ENCODE data around the gene STX19.
A peak's percentile ranks its signal among the peaks of the same experiment; 100 is the strongest.
"Not testable (repeated sequence)": the region's sequence is repeated elsewhere in the genome, so short reads cannot be mapped to it uniquely, and the experiment has no call there.

STX19 gene, protein sequence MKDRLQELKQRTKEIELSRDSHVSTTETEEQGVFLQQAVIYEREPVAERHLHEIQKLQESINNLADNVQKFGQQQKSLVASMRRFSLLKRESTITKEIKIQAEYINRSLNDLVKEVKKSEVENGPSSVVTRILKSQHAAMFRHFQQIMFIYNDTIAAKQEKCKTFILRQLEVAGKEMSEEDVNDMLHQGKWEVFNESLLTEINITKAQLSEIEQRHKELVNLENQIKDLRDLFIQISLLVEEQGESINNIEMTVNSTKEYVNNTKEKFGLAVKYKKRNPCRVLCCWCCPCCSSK

GRCh38 chr3:94028093-94028837 lies at the start of gene STX19:
TSS of gene STX19 (minus strand) at chr3:94028597. CDS start at chr3:94015269, 13,328 bp downstream.
- no peak for DNase-seq (ENCODE audit: low read depth, low spot score)

DNA sequence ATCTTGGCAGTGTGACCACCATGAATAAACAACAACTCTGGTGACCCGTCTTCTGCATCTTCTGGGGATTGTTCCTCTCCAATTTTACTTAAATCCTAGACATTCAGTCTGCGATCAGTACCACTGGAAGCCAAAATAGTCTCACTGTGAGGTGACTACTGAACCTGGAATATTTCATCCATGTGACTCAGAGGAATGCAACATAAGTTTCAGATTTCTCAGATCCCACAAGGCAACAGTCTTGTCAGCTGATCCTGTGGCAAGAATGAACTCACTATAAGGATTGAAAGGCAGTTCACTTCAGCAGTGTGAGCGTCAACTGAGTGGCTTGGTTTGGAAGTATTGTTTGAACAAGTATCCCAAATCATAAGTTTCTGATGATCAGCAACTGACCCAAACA lies 47.7 kb upstream of the STX19 start:
- DNase-seq (ENCODE audit: low read depth, low spot score): peak; percentile 64

- no peak for DNase-seq (ENCODE audit: low read depth, low spot score)
Observed at GRCh38 chr3:94071713-94072284, 43.4 kb upstream of the STX19 start.

DNA sequence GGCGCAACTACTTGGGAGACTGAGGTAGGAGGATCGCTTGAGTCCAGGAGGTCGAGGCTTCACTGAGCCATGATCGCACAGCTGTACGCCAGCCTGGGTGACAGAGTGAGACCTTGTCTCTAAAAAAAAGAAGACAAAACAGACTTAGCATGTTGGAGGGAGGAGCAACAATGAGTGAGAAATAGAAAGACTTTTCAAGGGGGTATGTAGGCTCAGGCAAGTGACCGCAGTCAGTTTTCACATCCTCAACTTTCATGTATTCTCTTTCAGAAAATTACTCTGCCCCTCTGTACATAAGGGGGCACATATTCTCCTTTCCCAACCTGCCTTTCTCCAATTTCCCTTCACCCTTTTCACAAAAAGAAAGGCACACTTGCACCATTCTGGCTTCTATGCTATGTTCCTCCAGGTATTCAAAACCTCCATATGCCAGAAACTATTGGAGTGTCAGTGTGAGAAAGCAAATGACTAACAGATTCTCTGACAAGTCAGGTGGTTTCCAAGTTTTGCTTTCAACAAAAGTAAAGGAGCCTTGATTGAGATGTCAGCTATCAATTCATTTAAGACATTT lies 42.0 kb upstream of the STX19 start:
- no peak for DNase-seq (ENCODE audit: low read depth, low spot score)

- DNase-seq (ENCODE audit: low read depth, low spot score): peak; percentile 15
Observed at GRCh38 chr3:94069194-94069813, 40.9 kb upstream of the STX19 start.

GRCh38 chr3:94066506-94067500 lies 38.4 kb upstream of the STX19 start:
- DNase-seq (ENCODE audit: low read depth, low spot score): no peak

DNA sequence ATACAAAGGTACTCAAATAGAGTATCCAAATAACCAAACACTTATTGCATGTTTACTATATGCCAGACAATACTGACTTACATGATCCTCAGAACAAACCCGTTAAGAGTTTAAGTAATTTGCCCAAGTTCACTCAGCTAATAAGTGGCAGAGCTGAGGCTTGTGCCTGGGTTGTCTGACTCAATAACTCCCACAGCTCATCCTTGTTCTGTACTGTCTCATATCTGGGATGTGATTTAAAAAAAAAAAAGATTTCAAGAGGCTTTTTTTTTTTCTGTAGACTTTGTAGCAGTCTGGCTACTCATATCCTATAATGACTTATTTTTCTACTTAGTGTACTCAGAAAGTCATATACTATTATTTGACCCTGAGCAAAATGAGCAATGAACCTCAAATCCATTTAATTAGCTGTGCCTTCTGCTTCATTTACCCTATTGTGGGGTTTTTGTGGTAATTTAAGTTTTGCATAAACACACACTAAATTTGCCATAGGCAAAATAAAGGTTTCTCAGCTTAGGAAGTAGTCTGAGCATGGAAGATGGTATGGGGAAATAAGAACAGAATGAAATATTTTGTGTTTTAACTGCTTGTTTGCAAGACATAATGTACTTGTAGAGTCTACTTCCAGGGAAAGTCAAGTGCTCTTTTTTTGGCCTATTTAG lies 37.6 kb upstream of the STX19 start:
- DNase-seq (ENCODE audit: low read depth, low spot score): no peak

GRCh38 chr3:94065122-94065521 lies 36.7 kb upstream of the STX19 start:
- DNase-seq (ENCODE audit: low read depth, low spot score): no peak

DNA sequence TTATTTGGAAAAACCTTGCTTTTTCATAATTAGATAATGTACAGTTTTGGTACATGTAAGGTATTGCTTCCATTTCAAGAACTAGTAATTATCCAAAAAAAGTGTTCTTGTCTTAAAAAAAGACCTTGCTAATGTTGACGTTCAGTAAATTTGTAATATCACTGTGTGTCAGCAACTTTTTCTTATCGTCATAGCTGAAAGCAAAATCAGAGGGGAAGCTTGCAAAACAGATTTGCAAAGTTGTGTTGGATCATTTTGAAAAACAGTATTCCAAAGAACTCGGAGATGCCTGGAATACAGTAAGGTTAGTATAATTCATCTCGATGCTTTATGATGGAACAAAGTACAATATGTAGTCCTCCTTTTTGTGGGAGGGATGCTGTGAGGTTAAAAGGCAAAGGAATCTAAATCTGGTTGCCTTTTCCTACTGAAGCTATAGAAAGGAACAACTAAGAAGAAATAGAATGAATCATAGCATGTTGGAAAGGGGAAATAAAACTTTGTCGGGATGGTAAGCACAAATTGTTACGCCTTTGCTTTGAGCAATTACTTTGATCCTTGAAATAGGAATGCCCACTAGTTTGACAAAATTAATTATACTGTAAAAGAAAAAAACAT lies 36.0 kb upstream of the STX19 start:
- DNase-seq (ENCODE audit: low read depth, low spot score): no peak

DNA sequence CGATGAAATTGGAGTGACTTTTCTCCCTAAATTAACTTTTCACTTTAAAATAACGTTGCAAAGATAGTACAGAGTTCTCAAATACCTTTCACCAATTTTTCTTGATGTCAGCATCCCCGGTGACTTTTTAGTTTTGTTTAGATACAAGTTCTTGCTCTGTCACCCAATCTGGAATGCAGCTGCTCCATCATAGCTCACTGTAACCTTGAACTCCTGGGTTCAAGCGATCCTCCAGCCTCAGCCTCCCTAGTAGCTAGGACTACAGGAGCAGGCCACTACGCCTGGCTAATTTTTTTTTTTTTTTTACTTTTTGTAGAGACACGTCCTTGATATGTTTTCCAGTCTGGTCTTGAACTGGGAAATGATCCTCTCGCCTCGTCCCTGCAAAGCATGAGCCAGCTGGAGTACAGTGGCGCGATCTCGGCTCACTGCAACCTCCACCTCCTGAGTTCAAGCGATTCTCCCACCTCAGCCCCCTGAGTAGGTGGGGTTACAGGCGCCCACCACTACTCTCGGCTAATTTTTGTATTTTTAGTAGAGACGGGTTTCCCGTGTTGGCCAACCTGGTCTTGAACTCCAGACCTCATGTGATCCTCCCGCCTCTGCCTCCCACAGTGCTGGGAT lies 35.2 kb upstream of the STX19 start:
- DNase-seq (ENCODE audit: low read depth, low spot score): no peak

- DNase-seq (ENCODE audit: low read depth, low spot score): peak; percentile 98
Observed at GRCh38 chr3:94062513-94063404, 34.4 kb upstream of the STX19 start, which contains the start of the genes DHFR2 and NSUN3. TSS of gene DHFR2 (minus strand) at chr3:94062916. CDS start at chr3:94061511, 1,405 bp downstream. TSS of gene NSUN3 (plus strand) at chr3:94063061. CDS start at chr3:94063127, 66 bp downstream.

GRCh38 chr3:94061297-94061696 lies 32.9 kb upstream of the STX19 start:
- no peak for DNase-seq (ENCODE audit: low read depth, low spot score)

DNA sequence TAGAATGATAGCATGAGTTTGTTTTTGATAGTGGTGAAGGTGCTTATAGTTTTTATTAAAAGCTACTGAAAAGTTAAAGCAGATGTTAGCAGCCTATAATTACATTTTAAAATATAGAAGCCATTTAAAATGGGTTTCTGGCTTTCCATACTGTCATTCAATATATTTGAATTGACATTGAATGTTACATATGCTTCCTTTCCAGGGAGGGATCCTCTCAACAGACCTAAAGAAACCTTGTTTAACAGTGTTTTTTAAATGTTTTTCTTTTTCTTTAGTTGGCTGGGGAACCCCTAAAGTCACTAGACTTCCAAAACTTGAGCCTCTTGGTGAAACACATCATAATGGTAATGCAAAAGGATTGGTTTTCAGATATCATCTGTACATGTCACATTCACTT lies 22.1 kb upstream of the STX19 start:
- DNase-seq (ENCODE audit: low read depth, low spot score): no peak

DNA sequence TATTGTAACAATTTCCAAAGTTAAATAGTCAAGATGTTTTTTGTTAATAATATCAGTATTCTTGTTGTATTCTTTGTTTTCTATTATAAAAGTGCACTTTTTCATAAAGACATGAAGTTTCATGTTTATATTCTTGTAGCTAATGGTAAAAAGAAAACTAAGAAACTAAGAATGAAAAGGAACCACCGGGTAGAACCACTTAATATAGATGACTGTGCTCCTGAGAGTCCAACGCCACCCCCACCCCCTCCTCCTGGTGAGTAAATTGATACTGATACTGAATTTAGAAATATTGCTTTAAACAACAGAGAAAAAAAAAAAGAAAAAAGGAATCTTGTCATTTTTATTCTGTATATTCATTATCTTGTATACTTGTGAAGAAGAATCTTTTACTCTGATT lies 20.9 kb upstream of the STX19 start:
- DNase-seq (ENCODE audit: low read depth, low spot score): no peak

DNA sequence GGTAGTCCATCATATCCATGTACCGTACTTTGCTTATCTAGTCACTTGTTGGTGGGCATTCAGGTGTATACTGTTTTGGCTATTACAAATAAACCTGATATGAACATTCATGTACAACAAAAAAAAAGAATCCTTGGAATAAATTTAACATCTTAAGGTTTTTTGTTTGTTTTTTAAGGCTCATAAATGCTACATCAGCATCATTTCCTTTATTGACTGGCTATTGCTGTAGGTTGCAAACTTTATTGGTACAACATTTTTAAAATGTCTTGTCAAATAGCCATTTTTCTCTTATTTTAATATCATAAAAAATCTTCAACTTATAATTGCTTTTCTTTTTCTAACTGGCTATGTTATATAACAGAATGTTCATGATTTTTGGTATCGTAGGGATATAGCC lies 18.1 kb upstream of the STX19 start:
- DNase-seq (ENCODE audit: low read depth, low spot score): no peak

DNA sequence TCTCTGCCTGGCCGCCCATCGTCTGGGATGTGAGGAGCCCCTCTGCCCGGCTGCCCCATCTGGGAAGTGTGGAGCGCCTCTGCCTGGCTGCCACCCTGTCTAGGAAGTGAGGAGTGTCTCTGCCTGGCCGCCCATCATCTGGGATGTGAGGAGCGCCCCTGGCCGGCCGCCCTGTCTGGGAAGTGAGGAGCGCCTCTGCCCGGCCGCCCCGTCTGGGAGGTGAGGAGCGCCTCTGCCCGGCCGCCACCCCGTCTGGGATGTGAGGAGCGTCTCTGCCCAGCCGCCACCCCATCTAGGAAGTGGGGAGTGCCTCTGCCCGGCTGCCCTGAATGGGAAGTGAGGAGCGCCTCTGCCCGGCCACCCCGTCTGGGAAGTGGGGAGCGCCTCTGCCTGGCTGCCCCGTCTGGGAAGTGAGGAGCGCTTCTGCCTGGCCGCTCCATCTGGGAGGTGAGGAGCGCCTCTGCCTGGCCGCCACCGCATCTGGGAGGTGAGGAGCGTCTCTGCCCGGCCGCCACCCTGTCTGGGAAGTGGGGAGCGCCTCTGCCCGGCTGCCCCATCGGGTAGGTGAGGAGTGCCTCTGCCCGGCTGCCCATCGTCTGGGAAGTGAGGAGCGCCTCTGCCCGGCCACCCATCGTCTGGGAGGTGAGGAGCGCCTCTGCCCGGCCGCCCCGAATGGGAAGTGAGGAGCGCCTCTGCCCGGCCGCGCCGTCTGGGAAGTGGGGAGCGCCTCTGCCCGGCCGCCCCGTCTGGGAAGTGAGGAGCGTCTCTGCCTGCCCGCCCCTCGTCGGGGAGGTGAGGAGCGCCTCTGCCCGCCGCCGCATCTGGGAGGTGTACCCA lies 15.9 kb upstream of the STX19 start:
- not testable (repeated sequence) for DNase-seq (ENCODE audit: low read depth, low spot score)

DNA sequence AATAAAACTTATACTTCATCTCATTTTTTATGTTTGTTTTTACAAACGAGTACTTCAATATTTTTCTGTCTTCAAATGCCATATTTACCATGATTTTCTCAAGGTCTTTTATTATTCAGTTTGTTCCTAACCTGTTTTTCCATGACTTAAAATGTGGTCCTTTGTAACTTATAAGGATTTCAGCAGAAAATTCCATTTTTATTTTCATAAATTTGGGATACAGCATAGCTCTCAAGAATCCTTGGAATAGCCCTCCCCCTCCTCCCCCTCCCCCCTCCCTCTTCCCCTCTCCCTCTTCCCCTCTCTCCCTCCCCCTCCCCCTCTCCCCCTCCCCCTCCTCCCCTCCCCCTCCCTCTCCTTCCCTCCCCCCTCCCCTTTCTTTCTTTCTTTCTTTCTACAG lies 14.9 kb upstream of the STX19 start:
- DNase-seq (ENCODE audit: low read depth, low spot score): no peak
